ENCODE measurements around the gene MRPL44.

The MRPL44 gene

DNA sequence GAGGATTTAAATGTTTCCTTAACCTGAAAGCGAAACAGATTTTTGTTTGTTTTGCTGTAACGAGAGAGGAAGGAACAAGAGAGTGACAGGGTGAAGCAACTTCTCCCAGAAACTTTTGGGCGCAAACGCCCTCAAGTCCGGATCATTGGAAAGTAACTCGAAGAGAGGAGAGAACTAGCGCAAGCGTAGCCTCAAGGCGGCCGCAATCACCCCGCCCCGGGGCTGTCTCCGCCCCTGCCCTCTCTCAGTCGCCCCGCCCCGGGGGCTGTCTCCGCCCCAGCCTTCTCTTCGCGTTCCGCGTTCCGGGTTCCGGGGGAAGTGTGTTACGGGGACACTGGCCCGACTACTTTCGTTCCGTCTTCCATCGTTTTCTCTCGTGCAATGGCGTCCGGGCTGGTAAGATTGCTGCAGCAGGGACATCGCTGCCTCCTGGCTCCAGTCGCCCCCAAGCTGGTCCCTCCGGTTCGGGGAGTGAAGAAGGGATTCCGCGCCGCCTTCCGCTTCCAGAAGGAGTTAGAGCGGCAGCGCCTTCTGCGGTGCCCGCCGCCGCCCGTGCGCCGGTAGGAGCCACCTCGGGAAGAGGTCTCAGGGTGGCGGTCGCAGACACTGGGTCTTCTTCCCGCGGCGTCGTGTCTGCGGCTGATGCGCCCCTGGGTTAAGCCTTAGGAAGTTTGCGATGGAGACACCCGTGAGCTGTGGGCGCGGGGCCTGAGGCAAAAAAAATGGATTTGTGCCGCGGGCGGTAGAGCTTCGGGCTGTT lies at the start of gene MRPL44:
Gene MRPL44, plus strand, starts transcription at position 372 of the 760 bp plus-strand sequence. Its CDS starts 10 bp downstream, at position 382.
- DNase-seq = peak; percentile 99

DNA sequence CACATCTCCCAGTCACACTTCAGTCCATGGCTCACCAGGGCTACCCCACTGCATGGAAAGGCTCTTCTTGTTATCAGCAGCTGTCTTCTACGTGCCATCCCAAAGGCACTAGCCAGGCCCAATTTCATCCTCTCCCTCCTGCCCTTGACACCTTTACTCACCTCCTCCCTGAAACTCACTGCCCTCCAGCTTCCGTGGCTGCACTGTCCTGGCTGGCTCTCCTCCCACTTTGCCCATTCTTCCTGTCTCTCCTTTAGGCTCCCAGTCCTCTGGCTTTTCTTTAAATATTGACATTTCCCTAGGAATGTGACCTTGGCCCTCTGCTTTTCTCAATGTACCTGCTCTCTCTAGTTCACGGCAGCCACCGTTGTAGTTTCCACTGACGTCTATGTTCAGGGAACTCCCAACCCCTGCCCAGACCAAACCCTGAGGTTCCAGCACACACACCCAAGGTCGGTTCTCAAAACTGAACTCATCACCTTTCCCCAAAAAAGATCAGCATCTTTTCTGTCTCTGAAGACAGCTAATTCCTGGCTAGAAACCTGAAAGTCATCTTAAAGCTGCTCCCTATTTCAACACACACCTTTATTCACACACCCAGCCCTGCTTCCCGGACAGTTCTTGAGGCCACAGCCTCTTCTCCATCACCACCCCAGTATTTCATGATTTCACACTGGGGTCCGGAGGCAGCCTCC lies 48.8 kb upstream of the MRPL44 start:
- DNase-seq = no peak

GRCh38 chr2:223909001-223909741 lies 48.1 kb upstream of the MRPL44 start:
- DNase-seq = no peak

GRCh38 chr2:223914324-223914723 lies 42.9 kb upstream of the MRPL44 start:
- no peak for DNase-seq

GRCh38 chr2:223915071-223915470 lies 42.2 kb upstream of the MRPL44 start:
- no peak for DNase-seq

DNA sequence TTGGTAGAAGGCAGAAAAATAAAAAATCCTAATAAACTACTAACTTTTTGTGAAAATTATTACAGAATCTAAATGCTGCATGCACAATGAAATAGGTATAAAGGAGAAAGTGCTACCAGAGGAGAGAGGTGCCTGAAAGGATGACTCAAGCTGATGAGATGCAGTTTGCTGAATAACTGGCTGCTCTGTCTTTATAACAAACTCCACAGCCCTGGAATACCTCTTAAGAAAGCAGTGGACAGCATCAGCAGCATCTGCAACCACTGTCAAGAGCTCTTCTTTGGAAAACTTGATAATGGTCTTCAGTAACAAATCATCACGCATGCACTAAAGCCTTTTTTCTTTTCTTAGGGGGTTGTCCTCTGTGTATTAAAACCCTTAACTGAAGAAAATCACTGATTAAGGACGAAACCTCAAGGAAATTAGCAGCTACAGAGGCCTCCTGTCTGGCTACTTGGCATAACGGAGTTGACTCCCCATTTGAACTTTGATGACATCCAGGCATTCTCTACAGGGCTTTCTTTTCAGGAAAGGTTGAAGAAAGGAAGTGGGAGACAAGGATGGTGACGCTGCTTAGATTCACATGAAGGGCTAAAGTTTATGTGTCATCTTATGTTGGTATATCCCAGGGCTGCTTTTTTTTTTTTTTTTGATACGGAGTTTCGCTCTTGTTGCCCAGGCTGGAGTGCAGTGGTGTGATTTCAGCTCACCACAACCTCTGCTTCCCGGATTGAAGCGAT lies 40.9 kb upstream of the MRPL44 start:
- DNase-seq = no peak

DNA sequence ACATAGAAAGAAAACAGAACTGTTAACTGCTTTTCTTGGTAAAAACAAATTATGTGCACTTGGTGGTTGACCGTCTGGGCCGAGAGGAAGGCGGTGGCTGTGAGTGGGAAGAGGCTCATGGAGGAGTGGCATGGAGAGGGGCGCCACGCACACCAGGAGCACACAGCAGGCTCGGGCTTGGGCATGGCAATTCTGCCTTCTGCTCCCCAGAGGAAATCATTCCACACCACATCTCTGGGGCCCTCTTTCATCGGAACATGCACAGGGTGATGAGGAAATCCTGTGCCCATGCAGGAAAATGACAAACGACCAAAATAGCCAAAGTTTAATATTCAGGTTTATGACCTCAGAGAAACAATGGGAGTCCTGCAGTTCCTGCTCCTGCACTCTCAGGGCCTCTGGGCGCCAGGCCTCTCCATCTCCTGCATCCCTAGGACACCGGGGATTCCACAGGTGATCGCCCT lies 38.6 kb upstream of the MRPL44 start:
- DNase-seq = no peak

GRCh38 chr2:223920109-223920508 lies 37.2 kb upstream of the MRPL44 start:
- no peak for DNase-seq

DNA sequence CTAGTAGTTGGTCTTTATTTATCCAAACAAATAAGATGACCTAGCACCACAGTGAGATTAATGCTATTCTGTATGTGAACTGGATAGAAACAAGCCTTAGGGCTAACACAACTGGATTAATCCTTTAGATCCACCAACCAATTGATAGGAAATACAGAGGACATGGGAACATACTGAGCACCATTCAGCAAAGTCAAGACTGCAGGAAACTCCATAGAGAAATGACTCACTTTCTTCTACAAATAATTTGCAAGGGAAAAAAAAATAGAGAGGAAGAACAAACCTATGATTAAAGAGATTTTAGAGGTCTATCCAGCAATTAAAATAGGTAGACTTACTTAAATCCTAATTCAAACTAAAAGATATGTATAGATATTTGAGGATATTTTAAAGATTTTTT lies 36.1 kb upstream of the MRPL44 start:
- DNase-seq = no peak

GRCh38 chr2:223922308-223922707 lies 35.0 kb upstream of the MRPL44 start:
- DNase-seq = no peak

GRCh38 chr2:223923976-223924375 lies 33.3 kb upstream of the MRPL44 start:
- DNase-seq = no peak

DNA sequence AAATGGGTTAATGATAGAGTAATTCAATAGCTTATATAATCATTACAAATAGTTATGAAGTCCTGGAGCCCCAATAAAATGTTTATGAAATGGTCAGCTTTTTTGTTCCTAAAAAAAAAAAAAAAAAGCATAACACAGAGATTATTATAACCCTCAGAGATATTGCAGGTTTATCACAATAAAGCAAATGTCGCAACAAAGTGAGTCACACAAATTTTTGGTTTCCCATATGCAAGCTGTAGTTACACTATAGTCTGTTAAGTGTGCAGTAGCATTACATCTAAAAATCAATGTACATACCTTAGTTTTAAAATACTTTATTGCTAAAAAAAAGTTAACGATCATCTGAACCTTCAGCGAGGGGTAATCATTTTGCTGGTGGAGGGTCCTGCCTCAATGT lies 32.2 kb upstream of the MRPL44 start:
- no peak for DNase-seq

- no peak for DNase-seq
Observed at GRCh38 chr2:223928113-223929006, 28.9 kb upstream of the MRPL44 start.

- DNase-seq = no peak
Observed at GRCh38 chr2:223929571-223930102, 27.6 kb upstream of the MRPL44 start.

GRCh38 chr2:223930103-223930976 lies 26.9 kb upstream of the MRPL44 start:
- peak; percentile 86 for DNase-seq

GRCh38 chr2:223932816-223933800 lies 24.2 kb upstream of the MRPL44 start:
- peak; percentile 29 for DNase-seq

GRCh38 chr2:223934870-223935269 lies 22.4 kb upstream of the MRPL44 start:
- DNase-seq = no peak

DNA sequence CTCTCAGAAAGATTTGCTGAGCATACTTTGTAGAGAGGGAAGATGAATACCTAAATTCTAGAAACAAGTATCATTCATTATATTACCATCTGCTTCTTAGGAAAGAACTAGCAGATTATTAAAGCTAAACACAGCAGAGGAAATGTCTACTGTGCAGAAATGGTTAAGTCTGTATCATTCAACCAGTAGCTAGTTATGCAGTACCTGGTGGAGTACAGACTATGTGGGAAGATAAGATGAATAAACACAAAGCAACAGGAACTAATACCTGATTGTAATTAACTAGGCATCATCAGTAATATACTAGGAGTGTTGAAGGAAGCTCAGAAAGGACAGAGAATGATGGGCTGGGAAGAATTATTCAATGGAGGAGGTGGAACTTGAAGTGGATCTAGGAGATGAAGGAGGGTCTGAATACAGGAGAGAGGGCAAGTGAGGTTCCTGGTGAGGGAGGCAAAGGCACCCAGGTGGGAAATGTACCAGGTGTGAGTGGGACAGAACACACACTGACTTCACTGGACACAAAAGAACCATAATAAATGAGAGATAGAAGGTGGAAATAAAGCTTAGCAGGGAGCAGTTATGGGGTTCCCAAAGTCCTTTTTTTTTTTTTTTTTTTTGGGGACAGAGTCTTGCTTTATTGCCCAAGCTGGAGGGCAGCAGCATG lies 21.7 kb upstream of the MRPL44 start:
- DNase-seq = no peak

Measured in midbrain (tissue), 1 donor.